K562 (cell line): ENCODE results near the gene CCNB1IP1. TPM values are rescaled to one million over a fixed set of nuclear protein-coding genes. Genes with fewer than 3 reads are reported as not detected.

Source experiments
- ARNT ChIP-seq, 2 experiments: fragments of 450-650 bp; IDR thresholded peaks; 2 replicates each; pipeline ENCODE4 v1.6.1; 2016; ENCODE audit warnings: mild to moderate bottlenecking in 1 of 2
- EP400 ChIP-seq: fragments of 450-650 bp; IDR thresholded peaks from 2 replicates; pipeline ENCODE4 v1.6.1; 2017; ENCODE audit warnings: antibody characterized with exemption, mild to moderate bottlenecking, moderate library complexity
- FOXK1 ChIP-seq: sonication (generic); formaldehyde crosslinking; IDR thresholded peaks from 2 replicates; pipeline ENCODE4 v1.8.0; 2022; ENCODE audit warnings: missing genetic modification reagents, mild to moderate bottlenecking, borderline replicate concordance
- MECOM ChIP-seq: fragments of 250-450 bp; sonication (Bioruptor Pico); IDR thresholded peaks from 2 replicates; pipeline ENCODE4 v1.8.0; 2022; ENCODE audit warnings: inconsistent platforms
- MYNN ChIP-seq, 2 experiments: sonication (generic); formaldehyde crosslinking in 1 of 2; IDR thresholded peaks; 2 replicates each; pipeline versions ENCODE4 v1.5.0 to v1.6.1; 2016 to 2020; ENCODE audit warnings: antibody characterized with exemption in 1 of 2, missing genetic modification reagents in 1 of 2
- PHF21A ChIP-seq: fragments of 450-650 bp; IDR thresholded peaks from 2 replicates; pipeline ENCODE4 v1.6.1; 2017; ENCODE audit warnings: low read depth, borderline replicate concordance
- SMARCE1 ChIP-seq: fragments of 450-650 bp; IDR thresholded peaks from 2 replicates; pipeline ENCODE4 v1.7.1; 2016; ENCODE audit warnings: mild to moderate bottlenecking
- XRCC3 ChIP-seq: fragments of 450-650 bp; IDR thresholded peaks from 2 replicates; pipeline ENCODE4 v1.6.1; 2017; ENCODE audit warnings: mild to moderate bottlenecking, moderate library complexity
- XRCC4 ChIP-seq: IDR thresholded peaks from one replicate; pipeline ENCODE4 v1.6.1; 2011; ENCODE audit not compliant: insufficient read depth, insufficient read length; ENCODE audit errors: extremely low read depth
- ZEB2 ChIP-seq: fragments of 450-650 bp; IDR thresholded peaks from 2 replicates; pipeline ENCODE4 v1.6.1; 2016
- polyA plus RNA-seq, 8 experiments: library from polyadenylated mRNA; depleted of rRNA in 4 of 8; stranded (reverse) in 5 of 8; unstranded in 3 of 8; fragments of >200 nt; fragmentation: Nextera tagmentation in 2 of 8; fragmentation: Illumina TruSeq in 1 of 8; extraction: Ambion mirVana in 2 of 8; extraction: Trizol in 1 of 8; gene quantifications; 2 replicates each; pipeline versions ENCODE4 v1.2.1 to v1.2.3, GENCODE V29; 2011 to 2014; ENCODE audit warnings: inconsistent platforms in 1 of 8, missing spikeins in 1 of 8
- total RNA-seq, 7 experiments: library from RNA; depleted of rRNA in 6 of 7; stranded (reverse); fragments of >200 nt in 6 of 7; fragmentation: Illumina TruSeq in 2 of 7; extraction: Trizol in 2 of 7; gene quantifications; 2 replicates each; pipeline versions ENCODE4 v1.2.1 to v1.2.3, GENCODE V29; 2011 to 2021; ENCODE audit warnings: low replicate concordance in 1 of 7
- TF ChIP-seq, protein P1 (sequence below): fragments of 200-800 bp; sonication (Bioruptor generic); IDR thresholded peaks from 2 replicates; pipeline ENCODE4 v1.6.1; 2017; ENCODE audit warnings: missing genetic modification characterization, missing compliant biosample characterization
- TF ChIP-seq, protein P2 (sequence below): fragments of 450-650 bp; IDR thresholded peaks from 2 replicates; pipeline ENCODE4 v1.6.1; 2017; ENCODE audit warnings: mild to moderate bottlenecking, moderate library complexity
- TF ChIP-seq, protein P3 (sequence below), 3 experiments: fragments of 200-800 bp in 1 of 3; fragments of 250-450 bp in 1 of 3; fragments of 450-650 bp in 1 of 3; sonication (Bioruptor Pico) in 1 of 3; sonication (Bioruptor generic) in 1 of 3; formaldehyde crosslinking in 1 of 3; IDR thresholded peaks; 2 replicates each; pipeline versions ENCODE4 v1.6.1 to v1.8.0; 2016 to 2022; ENCODE audit warnings: mild to moderate bottlenecking in 2 of 3, missing genetic modification characterization in 2 of 3, missing compliant biosample characterization in 1 of 3, moderate library complexity in 1 of 3
- TF ChIP-seq, protein P4 (sequence below): IDR thresholded peaks from 2 replicates; pipeline ENCODE4 v1.6.1; 2014; ENCODE audit warnings: antibody characterized with exemption

The CCNB1IP1 gene
- total and polyA plus RNA-seq, 9 of the 15 experiments (the other 6 are each of a cell fraction or from before 2014, with no cell fraction given) = 51.8 to 152 (median 81.0) TPM

DNA sequence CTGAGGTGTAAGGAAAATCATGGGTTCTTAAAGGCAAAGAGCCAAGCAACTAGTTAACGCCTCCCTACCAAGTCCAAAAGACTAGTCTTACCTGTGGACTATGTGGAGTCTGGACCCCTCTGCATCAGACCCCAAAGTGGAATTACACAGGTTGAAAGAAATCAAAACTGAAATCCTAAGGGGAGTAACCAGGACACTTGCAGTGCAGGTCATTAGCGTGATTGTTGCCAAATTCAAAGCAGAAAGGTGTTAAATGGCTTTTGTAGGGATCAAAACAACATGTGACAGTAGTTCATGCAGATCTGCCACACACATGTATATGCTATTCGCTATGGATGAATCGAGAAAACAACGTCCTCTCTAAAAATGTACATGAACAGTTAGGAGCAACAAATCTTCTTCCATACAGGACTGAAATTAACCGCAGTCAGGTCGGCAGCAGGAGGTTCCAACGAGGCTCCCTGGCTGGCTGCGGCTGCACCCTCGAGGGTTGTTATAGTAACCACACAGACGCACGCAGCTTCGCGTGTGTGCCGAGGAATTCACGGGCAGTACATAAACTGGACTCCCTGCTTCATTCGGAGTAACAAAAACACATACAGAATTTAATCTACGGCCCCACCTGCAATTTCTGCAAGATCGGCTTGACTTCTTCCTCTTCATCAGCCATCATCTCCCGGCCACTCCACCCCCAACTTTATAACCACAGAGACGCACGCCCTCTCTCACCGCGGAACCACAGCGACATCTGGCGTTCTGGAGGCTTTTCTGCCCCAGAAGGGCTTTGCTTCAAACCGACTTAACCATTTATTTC, 27.6 kb downstream of the CCNB1IP1 start, which contains the start of gene TTC5 (continued):
- TF ChIP-seq, protein P1, sequence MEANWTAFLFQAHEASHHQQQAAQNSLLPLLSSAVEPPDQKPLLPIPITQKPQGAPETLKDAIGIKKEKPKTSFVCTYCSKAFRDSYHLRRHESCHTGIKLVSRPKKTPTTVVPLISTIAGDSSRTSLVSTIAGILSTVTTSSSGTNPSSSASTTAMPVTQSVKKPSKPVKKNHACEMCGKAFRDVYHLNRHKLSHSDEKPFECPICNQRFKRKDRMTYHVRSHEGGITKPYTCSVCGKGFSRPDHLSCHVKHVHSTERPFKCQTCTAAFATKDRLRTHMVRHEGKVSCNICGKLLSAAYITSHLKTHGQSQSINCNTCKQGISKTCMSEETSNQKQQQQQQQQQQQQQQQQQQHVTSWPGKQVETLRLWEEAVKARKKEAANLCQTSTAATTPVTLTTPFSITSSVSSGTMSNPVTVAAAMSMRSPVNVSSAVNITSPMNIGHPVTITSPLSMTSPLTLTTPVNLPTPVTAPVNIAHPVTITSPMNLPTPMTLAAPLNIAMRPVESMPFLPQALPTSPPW (CRISPR knock-in tag) = 0 out of 2 replicates have a peak, but pooled peaks have one; percentile 20
- TF ChIP-seq, protein P2, sequence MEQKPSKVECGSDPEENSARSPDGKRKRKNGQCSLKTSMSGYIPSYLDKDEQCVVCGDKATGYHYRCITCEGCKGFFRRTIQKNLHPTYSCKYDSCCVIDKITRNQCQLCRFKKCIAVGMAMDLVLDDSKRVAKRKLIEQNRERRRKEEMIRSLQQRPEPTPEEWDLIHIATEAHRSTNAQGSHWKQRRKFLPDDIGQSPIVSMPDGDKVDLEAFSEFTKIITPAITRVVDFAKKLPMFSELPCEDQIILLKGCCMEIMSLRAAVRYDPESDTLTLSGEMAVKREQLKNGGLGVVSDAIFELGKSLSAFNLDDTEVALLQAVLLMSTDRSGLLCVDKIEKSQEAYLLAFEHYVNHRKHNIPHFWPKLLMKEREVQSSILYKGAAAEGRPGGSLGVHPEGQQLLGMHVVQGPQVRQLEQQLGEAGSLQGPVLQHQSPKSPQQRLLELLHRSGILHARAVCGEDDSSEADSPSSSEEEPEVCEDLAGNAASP = no peak
- TF ChIP-seq XRCC3 (no peak), ARNT (IDR thresholded peaks at IDR 0.05) (peak; percentile 31 to 52; a peak in 1 of 4 replicates), SMARCE1 (no peak), FOXK1 (CRISPR knock-in tag) (no peak), XRCC4 (no peak), ZEB2 (no peak), EP400 (peak; percentile 59), MYNN (IDR thresholded peaks at IDR 0.05) (no peak), MYNN (CRISPR knock-in tag; IDR thresholded peaks at IDR 0.05) (no peak), MECOM (no peak), PHF21A (no peak)
- TF ChIP-seq, protein P3, sequence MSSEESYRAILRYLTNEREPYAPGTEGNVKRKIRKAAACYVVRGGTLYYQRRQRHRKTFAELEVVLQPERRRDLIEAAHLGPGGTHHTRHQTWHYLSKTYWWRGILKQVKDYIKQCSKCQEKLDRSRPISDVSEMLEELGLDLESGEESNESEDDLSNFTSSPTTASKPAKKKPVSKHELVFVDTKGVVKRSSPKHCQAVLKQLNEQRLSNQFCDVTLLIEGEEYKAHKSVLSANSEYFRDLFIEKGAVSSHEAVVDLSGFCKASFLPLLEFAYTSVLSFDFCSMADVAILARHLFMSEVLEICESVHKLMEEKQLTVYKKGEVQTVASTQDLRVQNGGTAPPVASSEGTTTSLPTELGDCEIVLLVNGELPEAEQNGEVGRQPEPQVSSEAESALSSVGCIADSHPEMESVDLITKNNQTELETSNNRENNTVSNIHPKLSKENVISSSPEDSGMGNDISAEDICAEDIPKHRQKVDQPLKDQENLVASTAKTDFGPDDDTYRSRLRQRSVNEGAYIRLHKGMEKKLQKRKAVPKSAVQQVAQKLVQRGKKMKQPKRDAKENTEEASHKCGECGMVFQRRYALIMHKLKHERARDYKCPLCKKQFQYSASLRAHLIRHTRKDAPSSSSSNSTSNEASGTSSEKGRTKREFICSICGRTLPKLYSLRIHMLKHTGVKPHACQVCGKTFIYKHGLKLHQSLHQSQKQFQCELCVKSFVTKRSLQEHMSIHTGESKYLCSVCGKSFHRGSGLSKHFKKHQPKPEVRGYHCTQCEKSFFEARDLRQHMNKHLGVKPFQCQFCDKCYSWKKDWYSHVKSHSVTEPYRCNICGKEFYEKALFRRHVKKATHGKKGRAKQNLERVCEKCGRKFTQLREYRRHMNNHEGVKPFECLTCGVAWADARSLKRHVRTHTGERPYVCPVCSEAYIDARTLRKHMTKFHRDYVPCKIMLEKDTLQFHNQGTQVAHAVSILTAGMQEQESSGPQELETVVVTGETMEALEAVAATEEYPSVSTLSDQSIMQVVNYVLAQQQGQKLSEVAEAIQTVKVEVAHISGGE (CRISPR knock-in tag; IDR thresholded peaks at IDR 0.05) = no peak
- TF ChIP-seq, protein P4, sequence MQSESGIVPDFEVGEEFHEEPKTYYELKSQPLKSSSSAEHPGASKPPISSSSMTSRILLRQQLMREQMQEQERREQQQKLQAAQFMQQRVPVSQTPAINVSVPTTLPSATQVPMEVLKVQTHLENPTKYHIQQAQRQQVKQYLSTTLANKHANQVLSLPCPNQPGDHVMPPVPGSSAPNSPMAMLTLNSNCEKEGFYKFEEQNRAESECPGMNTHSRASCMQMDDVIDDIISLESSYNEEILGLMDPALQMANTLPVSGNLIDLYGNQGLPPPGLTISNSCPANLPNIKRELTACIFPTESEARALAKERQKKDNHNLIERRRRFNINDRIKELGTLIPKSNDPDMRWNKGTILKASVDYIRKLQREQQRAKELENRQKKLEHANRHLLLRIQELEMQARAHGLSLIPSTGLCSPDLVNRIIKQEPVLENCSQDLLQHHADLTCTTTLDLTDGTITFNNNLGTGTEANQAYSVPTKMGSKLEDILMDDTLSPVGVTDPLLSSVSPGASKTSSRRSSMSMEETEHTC = no peak
